Suprapubic skin (tissue), 4 donors: ENCODE measurements around the gene PTPRD. TPM values are rescaled to one million over a fixed set of nuclear protein-coding genes. Genes with fewer than 3 reads are reported as not detected.

Experiments used
- DNase-seq, 2 donors: peaks; one replicate each; pipeline ENCODE4 v3.0.0-alpha.2; 2019; ENCODE audit warnings: low spot score in 2 of 2
- H3K27ac ChIP-seq: fragments of 200-600 bp; sonication (generic); one replicate; pipeline ENCODE4 v1.5.1; 2019
- H3K27me3 ChIP-seq: fragments of 200-600 bp; sonication (generic); one replicate; pipeline ENCODE4 v1.5.1; 2019
- H3K36me3 ChIP-seq: fragments of 200-600 bp; sonication (generic); one replicate; pipeline ENCODE4 v1.5.1; 2019
- H3K4me1 ChIP-seq: fragments of 200-600 bp; sonication (generic); one replicate; pipeline ENCODE4 v1.5.1; 2019
- H3K4me3 ChIP-seq: fragments of 200-600 bp; sonication (generic); one replicate; pipeline ENCODE4 v1.5.1; 2019; ENCODE audit warnings: mild to moderate bottlenecking
- H3K9me3 ChIP-seq: fragments of 200-600 bp; sonication (generic); one replicate; pipeline ENCODE4 v1.5.1; 2019
- CTCF ChIP-seq, 2 donors: fragments of 200-600 bp in 1 of 2; fragments of 450-650 bp in 1 of 2; sonication (generic) in 1 of 2; IDR thresholded peaks; one replicate each; pipeline ENCODE4 v1.5.1; 2016 to 2019; ENCODE audit warnings: antibody characterized with exemption in 2 of 2, mild to moderate bottlenecking in 1 of 2, moderate library complexity in 1 of 2
- EP300 ChIP-seq: sonication (generic); formaldehyde crosslinking; IDR thresholded peaks from one replicate; pipeline ENCODE4 v1.6.1; 2017; ENCODE audit warnings: antibody characterized with exemption
- POLR2A ChIP-seq, 2 donors: fragments of 450-650 bp; IDR thresholded peaks; one replicate each; pipeline ENCODE4 v1.6.1; 2017; ENCODE audit warnings: antibody characterized with exemption in 2 of 2, mild to moderate bottlenecking in 2 of 2, moderate library complexity in 2 of 2
- POLR2AphosphoS5 ChIP-seq, 3 donors: sonication (generic); formaldehyde crosslinking; IDR thresholded peaks; one replicate each; pipeline ENCODE4 v1.6.1; 2017; ENCODE audit warnings: antibody characterized with exemption in 3 of 3
- WGBS: methylation state at CpG from one replicate; pipeline ENCODE4 v1.1.5; 2018; 5-methylcytosine and 5-hydroxymethylcytosine counted together
- total RNA-seq, 4 donors: library from RNA; depleted of rRNA; stranded (reverse); fragments of >200 nt; gene quantifications; one replicate each; pipeline ENCODE4 v1.1.0, GENCODE V29; 2016

Gene PTPRD
- total RNA-seq, 4 donors from 2014 or later, result 0.49 to 3.3 (median 2.5) TPM

- Histone ChIP-seq H3K27me3 (no peaks in the 10 kb centered on the region), H3K36me3 (no peaks in the 10 kb centered on the region), H3K4me1 (no peaks in the 10 kb centered on the region), H3K27ac (no peak overlapping the region), H3K4me3 (no peak overlapping the region), H3K9me3 (no peaks in the 10 kb centered on the region)
- DNase-seq, result no peak
- no peak for TF ChIP-seq POLR2AphosphoS5 (IDR thresholded peaks at IDR 0.05)
- no peak for TF ChIP-seq EP300
- TF ChIP-seq POLR2A (IDR thresholded peaks at IDR 0.05), result no peak
- no peak for TF ChIP-seq CTCF (IDR thresholded peaks at IDR 0.05)
- 76% methylated on average over 4 of the region's 4 CpGs for WGBS
These were observed 1903.1 kb downstream of the PTPRD start for GRCh38 chr9:8709731-8710130.

- Histone ChIP-seq H3K4me3 (no peak overlapping the region), H3K27ac (no peak overlapping the region), H3K4me1 (no peaks in the 10 kb centered on the region), H3K9me3 (no peaks in the 10 kb centered on the region), H3K27me3 (no peaks in the 10 kb centered on the region), H3K36me3 (no peaks in the 10 kb centered on the region)
- 62% methylated on average over 1 of the region's 1 CpG for WGBS
- TF ChIP-seq EP300, result no peak
- no peak for TF ChIP-seq POLR2A (IDR thresholded peaks at IDR 0.05)
- TF ChIP-seq POLR2AphosphoS5 (IDR thresholded peaks at IDR 0.05), result no peak
- no peak for TF ChIP-seq CTCF (IDR thresholded peaks at IDR 0.05)
- no peak for DNase-seq
These were observed 1904.1 kb downstream of the PTPRD start for GRCh38 chr9:8708728-8709127.

- no peak for TF ChIP-seq CTCF (IDR thresholded peaks at IDR 0.05)
- no peak for TF ChIP-seq EP300
- TF ChIP-seq POLR2A (IDR thresholded peaks at IDR 0.05), result no peak
- TF ChIP-seq POLR2AphosphoS5 (IDR thresholded peaks at IDR 0.05), result no peak
- WGBS, result 95% methylated on average over 1 of the region's 1 CpG
These were observed 1905.8 kb downstream of the PTPRD start for GRCh38 chr9:8706998-8707397.

GRCh38 chr9:8706531-8706930 lies 1906.3 kb downstream of the PTPRD start:
- no peaks in the 10 kb centered on the region for H3K9me3 ChIP-seq
- no peak overlapping the region for H3K4me3 ChIP-seq
- H3K27me3 ChIP-seq, result no peaks in the 10 kb centered on the region
- H3K36me3 ChIP-seq, result no peaks in the 10 kb centered on the region
- no peak overlapping the region for H3K27ac ChIP-seq
- no peaks in the 10 kb centered on the region for H3K4me1 ChIP-seq
- TF ChIP-seq CTCF (IDR thresholded peaks at IDR 0.05), result no peak
- TF ChIP-seq EP300, result no peak
- TF ChIP-seq POLR2A (IDR thresholded peaks at IDR 0.05), result no peak
- TF ChIP-seq POLR2AphosphoS5 (IDR thresholded peaks at IDR 0.05), result no peak
- WGBS, result 74% methylated on average over 6 of the region's 6 CpGs
- DNase-seq, result no peak

More at GRCh38 chr9:8706998-8707397, 1905.8 kb downstream of the PTPRD start:
- no peaks in the 10 kb centered on the region for H3K36me3 ChIP-seq
- no peaks in the 10 kb centered on the region for H3K9me3 ChIP-seq
- H3K27ac ChIP-seq, result no peak overlapping the region
- DNase-seq, result no peak
- no peak overlapping the region for H3K4me3 ChIP-seq
- no peaks in the 10 kb centered on the region for H3K27me3 ChIP-seq
- no peaks in the 10 kb centered on the region for H3K4me1 ChIP-seq

- Histone ChIP-seq H3K36me3 (no peaks in the 10 kb centered on the region), H3K4me3 (no peak overlapping the region), H3K27me3 (no peaks in the 10 kb centered on the region), H3K9me3 (no peaks in the 10 kb centered on the region), H3K4me1 (no peaks in the 10 kb centered on the region), H3K27ac (no peak overlapping the region)
- TF ChIP-seq EP300 (no peak), POLR2AphosphoS5 (IDR thresholded peaks at IDR 0.05) (no peak), POLR2A (IDR thresholded peaks at IDR 0.05) (no peak), CTCF (IDR thresholded peaks at IDR 0.05) (no peak)
- no peak for DNase-seq
- 61% methylated on average over 4 of the region's 4 CpGs for WGBS
These were observed 1906.9 kb downstream of the PTPRD start for GRCh38 chr9:8705861-8706260.
